ENCODE measurements around the gene MGAT5. TPM values are rescaled to one million over a fixed set of nuclear protein-coding genes. Genes with fewer than 3 reads are reported as not detected.
A peak's percentile ranks its signal among the peaks of the same experiment; 100 is the strongest.

MGAT5 gene
- total RNA-seq, 2 experiments from 2014 or later = 60.8 to 68.0 TPM

DNA sequence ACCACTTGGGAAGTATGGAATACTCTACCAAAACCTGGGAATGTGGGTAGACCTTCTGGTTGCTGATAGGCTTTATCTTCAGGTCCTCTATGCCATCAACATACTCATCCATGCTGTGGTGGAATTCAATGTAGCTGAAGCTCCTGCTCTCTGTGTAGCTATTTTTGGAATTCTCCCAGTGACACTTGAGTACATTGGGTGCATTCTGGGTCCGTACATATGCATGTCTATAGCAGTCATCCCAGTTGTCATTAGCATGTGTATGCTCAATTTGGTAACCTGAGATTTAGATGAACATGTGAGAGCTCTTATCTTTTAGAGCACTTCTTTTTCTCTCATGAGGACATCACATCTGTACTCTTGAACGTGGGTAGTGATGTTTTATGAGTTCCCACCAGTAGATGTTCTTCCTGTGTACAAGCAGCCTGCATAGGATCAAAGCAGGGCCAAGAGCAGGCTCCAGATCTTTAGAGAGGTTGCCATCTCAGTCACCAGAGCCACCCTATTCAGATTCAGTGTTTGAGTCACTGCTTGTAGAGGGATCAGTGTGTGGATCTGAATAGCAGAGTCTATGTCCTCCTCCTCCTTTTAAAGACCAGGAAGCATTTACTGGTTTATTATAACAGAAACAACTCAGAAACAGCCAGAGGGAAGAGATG lies 65.9 kb downstream of the MGAT5 start:
- H3K9me2 ChIP-seq (ENCODE audit: insufficient read depth, low read length) = no peaks in the 10 kb centered on the region
- DNase-seq (ENCODE audit: low spot score) = no peak
- no peak overlapping the region for H3K4me3 ChIP-seq (ENCODE audit: low read depth, low read length, poor library complexity, severe bottlenecking)
- peaks cover 24% of the 10 kb centered on the region for H3K4me1 ChIP-seq (ENCODE audit: insufficient read depth, low read length, poor library complexity, severe bottlenecking)
- no peaks in the 10 kb centered on the region for H3K9me3 ChIP-seq (ENCODE audit: low read length)
- BruUV-seq (replicated peaks) = no TSS peak
- CTCF ChIA-PET (ENCODE audit: unreplicated experiment) = no interaction called here
- TF ChIP-seq, protein P1, sequence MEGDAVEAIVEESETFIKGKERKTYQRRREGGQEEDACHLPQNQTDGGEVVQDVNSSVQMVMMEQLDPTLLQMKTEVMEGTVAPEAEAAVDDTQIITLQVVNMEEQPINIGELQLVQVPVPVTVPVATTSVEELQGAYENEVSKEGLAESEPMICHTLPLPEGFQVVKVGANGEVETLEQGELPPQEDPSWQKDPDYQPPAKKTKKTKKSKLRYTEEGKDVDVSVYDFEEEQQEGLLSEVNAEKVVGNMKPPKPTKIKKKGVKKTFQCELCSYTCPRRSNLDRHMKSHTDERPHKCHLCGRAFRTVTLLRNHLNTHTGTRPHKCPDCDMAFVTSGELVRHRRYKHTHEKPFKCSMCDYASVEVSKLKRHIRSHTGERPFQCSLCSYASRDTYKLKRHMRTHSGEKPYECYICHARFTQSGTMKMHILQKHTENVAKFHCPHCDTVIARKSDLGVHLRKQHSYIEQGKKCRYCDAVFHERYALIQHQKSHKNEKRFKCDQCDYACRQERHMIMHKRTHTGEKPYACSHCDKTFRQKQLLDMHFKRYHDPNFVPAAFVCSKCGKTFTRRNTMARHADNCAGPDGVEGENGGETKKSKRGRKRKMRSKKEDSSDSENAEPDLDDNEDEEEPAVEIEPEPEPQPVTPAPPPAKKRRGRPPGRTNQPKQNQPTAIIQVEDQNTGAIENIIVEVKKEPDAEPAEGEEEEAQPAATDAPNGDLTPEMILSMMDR (conservative IDR thresholded peaks at IDR 0.05; ENCODE audit: low read length) = no peak
- TF ChIP-seq EZH2phosphoT487 (IDR thresholded peaks at IDR 0.05; ENCODE audit: borderline replicate concordance, low read depth, low read length) = no peak
- POLR2A ChIA-PET = no interaction called here
- no peak overlapping the region for H2AFZ ChIP-seq (ENCODE audit: low read length)
- H3K36me3 ChIP-seq (ENCODE audit: insufficient read depth, low read length) = peaks cover 61% of the 10 kb centered on the region
- no peaks in the 10 kb centered on the region for H3K79me2 ChIP-seq (ENCODE audit: insufficient read depth, low read depth, low read length)
- intact Hi-C loops (cut with micrococcal nuclease; ENCODE audit: unreplicated experiment) = no loop called here
- no peaks in the 10 kb centered on the region for H4K20me1 ChIP-seq (ENCODE audit: insufficient read depth, low read length)
- no peak overlapping the region for H3K4me2 ChIP-seq (ENCODE audit: low read length)
- H3K27ac ChIP-seq (ENCODE audit: low read depth, low read length, poor library complexity, severe bottlenecking) = no peak overlapping the region

- H3K36me3 ChIP-seq (ENCODE audit: insufficient read depth, low read length) = peaks cover 64% of the 10 kb centered on the region
- no peaks in the 10 kb centered on the region for H3K79me2 ChIP-seq (ENCODE audit: insufficient read depth, low read depth, low read length)
- POLR2A ChIA-PET = no interaction called here
- no peak overlapping the region for H3K4me3 ChIP-seq (ENCODE audit: low read depth, low read length, poor library complexity, severe bottlenecking)
- CTCF ChIA-PET (ENCODE audit: unreplicated experiment) = interaction anchor here (0.6 kb wide), 1 partner anchor 91 kb away, joined by 3 read pairs; no protein-coding TSS in a partner anchor
- intact Hi-C loops (cut with micrococcal nuclease; ENCODE audit: unreplicated experiment) = no loop called here
- DNase-seq (ENCODE audit: low spot score) = no peak
- TF ChIP-seq, protein P1 (conservative IDR thresholded peaks at IDR 0.05; ENCODE audit: low read length) = no peak
- no peak for TF ChIP-seq EZH2phosphoT487 (IDR thresholded peaks at IDR 0.05; ENCODE audit: borderline replicate concordance, low read depth, low read length)
- H2AFZ ChIP-seq (ENCODE audit: low read length) = no peak overlapping the region
- no peaks in the 10 kb centered on the region for H4K20me1 ChIP-seq (ENCODE audit: insufficient read depth, low read length)
- H3K4me2 ChIP-seq (ENCODE audit: low read length) = no peak overlapping the region
- H3K9me2 ChIP-seq (ENCODE audit: insufficient read depth, low read length) = no peaks in the 10 kb centered on the region
- peaks cover 34% of the 10 kb centered on the region for H3K4me1 ChIP-seq (ENCODE audit: insufficient read depth, low read length, poor library complexity, severe bottlenecking)
- no TSS peak for BruUV-seq (replicated peaks)
- no peaks in the 10 kb centered on the region for H3K9me3 ChIP-seq (ENCODE audit: low read length)
- H3K27ac ChIP-seq (ENCODE audit: low read depth, low read length, poor library complexity, severe bottlenecking) = no peak overlapping the region
Observed at GRCh38 chr2:134320930-134321329, 67.1 kb downstream of the MGAT5 start.

GRCh38 chr2:134323777-134324176 lies 69.9 kb downstream of the MGAT5 start:
- no peaks in the 10 kb centered on the region; the same call in 1 of the 2 replicates for H3K9me3 ChIP-seq (ENCODE audit: low read length)
- no peak overlapping the region for H3K27ac ChIP-seq (ENCODE audit: low read depth, low read length, poor library complexity, severe bottlenecking)
- H3K79me2 ChIP-seq (ENCODE audit: insufficient read depth, low read depth, low read length) = no peaks in the 10 kb centered on the region
- H3K9me2 ChIP-seq (ENCODE audit: insufficient read depth, low read length) = no peaks in the 10 kb centered on the region
- H3K36me3 ChIP-seq (ENCODE audit: insufficient read depth, low read length) = peaks cover 75% of the 10 kb centered on the region
- TF ChIP-seq EZH2phosphoT487 (IDR thresholded peaks at IDR 0.05; ENCODE audit: borderline replicate concordance, low read depth, low read length) = no peak
- TF ChIP-seq, protein P1 (conservative IDR thresholded peaks at IDR 0.05; ENCODE audit: low read length) = no peak
- H4K20me1 ChIP-seq (ENCODE audit: insufficient read depth, low read length) = no peaks in the 10 kb centered on the region
- intact Hi-C loops (cut with micrococcal nuclease; ENCODE audit: unreplicated experiment) = no loop called here
- ChIA-PET CTCF (ENCODE audit: unreplicated experiment) (no interaction called here), POLR2A (interaction anchor here (0.7 to 0.9 kb wide), 2 partner anchors 25 to 34 kb away, joined by 3 to 4 read pairs; no protein-coding TSS in a partner anchor)
- no peak for DNase-seq (ENCODE audit: low spot score)
- peak overlapping the region; percentile 39; the same call in 1 of the 2 replicates for H3K4me2 ChIP-seq (ENCODE audit: low read length)
- no TSS peak for BruUV-seq (replicated peaks)
- peaks cover 34% of the 10 kb centered on the region for H3K4me1 ChIP-seq (ENCODE audit: insufficient read depth, low read length, poor library complexity, severe bottlenecking)
- no peak overlapping the region for H3K4me3 ChIP-seq (ENCODE audit: low read depth, low read length, poor library complexity, severe bottlenecking)
- no peak overlapping the region for H2AFZ ChIP-seq (ENCODE audit: low read length)
